ENCODE results near the gene NR0B2.

Gene NR0B2

DNA sequence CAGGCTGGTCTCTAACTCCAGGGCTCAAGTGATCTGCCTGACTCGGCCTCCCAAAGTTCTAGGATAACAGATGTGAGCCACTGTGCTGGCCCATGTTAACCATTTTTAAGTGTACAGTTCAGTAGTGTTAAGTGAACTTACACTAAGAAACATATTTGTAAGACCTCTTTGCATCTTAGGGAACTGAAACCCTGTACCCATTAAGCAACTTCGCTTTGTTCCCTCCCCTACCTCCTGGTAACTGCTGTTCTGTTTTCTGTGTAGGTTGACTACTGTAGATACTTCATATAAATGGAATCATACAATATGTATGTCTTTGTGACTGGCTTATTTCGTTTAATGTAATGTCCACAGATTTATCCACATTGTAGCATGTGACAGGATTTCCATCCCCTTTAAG lies 18.8 kb upstream of the NR0B2 start:
- peak in 1 of 2 donors; percentile 25 for DNase-seq

DNA sequence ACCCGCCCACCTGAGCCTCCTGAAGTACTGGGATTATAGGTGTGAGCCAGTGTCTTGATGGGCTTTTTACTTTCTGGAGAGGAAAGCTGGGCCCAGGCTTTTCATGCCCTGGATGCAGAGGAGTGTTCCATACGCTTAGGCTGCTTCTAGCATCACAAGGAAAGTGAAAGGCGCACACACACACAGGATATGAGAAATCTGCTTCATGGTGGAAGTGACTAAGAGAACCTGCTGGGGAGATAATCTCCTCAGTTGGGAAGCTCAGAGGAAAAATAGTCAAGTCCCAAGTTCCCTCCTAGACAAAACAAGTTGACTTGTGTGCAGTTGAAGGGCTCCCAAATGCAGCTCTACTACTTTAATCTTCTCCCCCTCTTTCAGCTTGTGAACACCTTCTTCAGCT lies 9.9 kb upstream of the NR0B2 start:
- DNase-seq, result no peak

DNA sequence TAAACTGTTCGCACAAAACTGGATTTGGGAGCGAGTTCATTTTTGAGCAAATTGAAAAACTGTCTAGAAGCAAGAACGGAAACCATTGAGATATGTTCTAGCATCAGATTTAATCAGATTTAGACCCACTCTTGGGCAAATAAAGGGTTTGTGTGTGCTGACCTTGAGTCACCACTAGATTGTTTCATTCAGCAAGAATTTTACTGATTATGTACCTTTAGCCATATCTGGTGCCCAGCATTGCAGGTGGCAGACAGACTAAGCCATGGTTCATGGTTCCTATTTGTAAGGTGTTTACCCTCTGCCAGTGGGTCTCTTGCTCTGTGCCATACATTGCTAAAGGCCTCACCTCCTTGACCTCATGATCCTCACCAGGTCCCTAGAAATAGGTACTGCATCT lies 9.1 kb upstream of the NR0B2 start:
- DNase-seq, result no peak

DNA sequence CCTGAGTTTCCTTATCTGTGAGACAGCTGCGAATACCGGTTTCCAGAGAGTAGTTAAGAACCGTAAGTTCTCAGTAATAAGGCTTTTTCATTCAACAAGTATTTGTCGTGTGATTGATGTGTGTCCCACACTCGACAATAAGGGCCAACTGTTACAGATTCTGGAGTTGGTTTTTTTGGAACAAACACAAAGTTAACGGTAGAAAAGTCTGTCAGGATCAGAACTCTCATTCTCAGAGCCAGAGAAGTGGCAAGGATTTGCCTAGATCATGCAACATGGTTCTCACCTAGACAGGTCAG lies 8.6 kb upstream of the NR0B2 start:
- peak in 1 of 2 donors; percentile 4 for DNase-seq

DNA sequence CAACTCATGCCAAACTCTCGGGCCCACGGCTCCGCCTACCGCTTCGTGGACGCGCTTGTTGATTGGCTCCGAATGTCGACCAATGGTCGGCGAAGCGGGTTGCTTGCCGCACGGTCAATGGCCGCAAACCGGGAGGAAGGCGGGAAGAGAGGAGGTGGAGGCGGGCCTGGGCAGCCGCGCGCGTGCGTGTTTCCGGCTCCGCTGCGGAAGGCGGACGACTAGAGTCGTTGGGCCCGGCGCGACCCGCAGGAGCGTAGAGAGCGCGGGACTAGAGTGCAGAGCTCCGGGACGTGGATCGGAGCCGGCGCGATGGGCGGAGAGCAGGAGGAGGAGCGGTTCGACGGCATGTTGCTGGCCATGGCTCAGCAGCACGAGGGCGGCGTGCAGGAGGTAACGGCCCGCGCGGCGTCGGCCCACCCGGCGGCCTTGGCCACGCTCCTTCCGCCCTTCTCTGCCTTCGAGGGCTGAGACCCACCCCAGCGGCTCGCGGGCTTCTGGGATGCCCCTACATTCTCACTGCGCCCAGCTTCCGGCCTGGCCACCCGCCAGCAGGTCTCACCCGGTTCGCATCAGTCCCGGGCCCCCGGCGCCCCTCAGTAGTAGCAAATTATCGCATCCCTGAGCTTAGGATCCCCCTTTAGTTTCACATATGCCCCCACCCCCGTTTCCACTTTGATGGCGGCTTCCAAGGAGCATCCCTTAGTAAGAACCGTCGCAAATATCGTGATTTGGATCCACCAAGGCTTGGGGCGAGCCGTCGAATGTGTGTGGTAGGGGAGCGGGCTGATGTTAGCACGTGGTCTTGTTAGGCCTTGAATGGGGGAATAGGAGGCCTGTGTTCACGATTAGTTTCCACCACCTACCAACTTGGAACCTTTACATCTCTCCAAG lies 8.0 kb upstream of the NR0B2 start, which contains the start of gene NUDC:
TSS of gene NUDC (plus strand) at position 204 of the 891 bp plus-strand sequence. CDS start at position 310, 106 bp downstream.
- peak; percentile 97 for DNase-seq

DNA sequence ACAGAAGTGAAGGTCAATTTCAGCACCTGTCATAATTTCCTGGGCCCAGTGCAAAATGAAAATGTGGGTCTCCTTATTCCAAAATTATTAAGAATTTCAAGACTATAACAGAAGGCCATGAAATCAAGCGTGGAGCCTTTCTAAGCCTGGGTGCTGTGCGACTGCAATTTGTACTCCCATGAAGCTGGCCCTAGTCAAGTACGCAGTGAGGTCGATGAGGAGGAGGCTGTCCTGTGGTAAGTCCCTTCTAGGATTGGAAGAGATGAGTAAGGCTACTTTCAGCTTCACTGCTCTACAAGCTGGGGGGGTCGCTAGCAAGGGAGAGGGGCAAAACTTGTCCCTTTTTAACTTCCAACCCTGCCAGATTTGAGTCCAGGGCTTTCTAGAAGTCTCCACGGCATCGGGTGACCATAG lies 7.4 kb upstream of the NR0B2 start:
- no peak for DNase-seq

DNA sequence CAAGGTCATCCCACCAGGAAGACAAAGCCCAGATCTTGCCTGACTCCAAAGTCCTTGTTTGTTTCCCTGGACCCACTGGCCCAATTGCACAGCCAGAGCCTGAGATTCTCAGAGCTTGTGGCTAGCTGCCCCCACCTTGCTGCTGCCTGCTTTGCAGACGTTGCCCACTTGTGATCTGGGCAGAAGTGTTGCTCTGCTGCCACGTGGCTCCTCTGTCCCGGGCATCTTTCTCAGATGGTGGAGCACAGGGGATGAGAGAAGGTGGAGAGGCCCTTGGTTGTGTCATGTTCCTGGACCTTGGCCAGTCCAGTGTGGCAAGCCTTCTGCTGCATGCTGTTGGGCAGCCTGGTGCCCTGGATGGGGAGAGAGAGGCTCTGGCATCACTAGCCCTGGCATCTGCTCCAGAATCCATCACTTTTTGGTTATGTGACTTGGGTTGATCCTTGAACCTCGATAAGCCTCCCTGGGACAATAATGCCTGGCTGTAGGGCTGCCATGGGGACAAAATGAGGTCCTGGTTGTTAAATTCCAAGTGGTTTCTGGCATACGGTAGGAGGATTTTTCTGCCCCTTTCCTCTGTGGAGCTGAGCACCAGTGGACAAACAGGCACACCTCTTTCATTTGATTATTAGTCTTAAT lies 1.5 kb upstream of the NR0B2 start:
- no peak for DNase-seq

DNA sequence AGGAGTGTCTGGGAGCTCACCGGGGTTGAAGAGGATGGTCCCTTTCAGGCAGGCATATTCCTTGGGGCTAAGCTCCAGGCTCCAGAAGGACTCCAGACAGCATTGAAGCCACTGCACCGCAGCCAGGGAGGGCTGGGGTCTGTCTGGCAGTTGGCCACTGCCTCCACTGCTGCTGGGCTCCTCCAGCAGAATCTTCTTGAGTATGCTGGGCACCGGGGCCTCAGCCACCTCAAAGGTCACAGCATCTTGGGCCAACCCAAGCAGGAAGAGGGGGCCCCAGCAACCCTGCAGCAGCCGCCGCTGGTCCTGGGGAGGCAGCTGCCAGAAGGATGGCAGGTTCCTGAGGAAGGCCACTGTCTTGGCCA lies 404 bp downstream of the NR0B2 start:
- DNase-seq, result no peak

DNA sequence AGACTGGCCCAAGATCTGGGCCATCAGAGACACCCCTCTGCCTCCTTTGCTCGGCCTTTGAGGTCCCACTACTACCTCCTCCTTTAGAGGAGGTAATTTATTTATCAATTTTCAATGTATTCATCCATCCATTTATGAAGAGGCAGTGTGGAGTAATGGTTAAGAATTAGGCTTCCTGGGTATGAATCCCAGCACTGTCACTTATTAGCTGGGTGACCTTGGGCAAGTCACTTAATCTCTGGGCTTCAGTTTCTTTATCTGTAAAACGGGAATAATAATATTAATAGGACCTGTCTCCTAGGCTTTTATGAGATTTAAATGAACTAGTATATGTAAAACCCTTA lies 1.7 kb downstream of the NR0B2 start:
- DNase-seq, result no peak

DNA sequence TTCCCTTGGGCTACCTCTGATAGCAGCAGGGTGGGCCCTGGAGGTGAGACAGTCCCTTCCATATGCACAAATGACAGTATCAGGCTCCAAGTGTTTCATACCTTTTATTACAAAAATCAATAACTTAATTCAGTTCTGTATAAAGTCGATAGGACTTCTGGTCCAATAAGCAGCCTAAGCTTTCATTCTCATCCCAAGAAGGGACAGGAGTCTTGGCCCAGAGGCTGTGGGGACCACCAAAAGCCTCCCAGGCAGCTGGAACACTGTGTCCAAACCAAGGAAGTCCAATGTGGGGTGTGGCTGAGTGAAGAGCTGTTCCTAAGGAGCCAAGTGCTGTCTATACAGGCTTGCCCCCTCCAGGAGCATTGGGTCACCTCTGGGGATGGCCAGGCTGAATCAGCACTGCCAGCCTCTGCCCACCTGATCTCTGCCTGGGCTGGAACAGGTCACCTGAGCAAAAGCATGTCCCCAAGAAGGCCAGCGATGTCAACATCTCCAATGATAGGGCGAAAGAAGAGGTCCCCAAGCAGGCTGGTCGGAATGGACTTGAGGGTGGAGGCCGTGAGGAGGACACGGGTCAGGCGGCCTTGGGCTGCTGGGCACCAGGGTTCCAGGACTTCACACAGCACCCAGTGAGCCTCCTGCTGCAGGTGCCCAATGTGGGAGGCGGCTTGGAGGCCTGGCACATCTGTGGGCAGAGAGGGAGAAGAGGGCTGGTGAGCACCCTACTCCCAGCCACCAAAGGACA lies 2.2 kb downstream of the NR0B2 start:
- DNase-seq, result no peak

DNA sequence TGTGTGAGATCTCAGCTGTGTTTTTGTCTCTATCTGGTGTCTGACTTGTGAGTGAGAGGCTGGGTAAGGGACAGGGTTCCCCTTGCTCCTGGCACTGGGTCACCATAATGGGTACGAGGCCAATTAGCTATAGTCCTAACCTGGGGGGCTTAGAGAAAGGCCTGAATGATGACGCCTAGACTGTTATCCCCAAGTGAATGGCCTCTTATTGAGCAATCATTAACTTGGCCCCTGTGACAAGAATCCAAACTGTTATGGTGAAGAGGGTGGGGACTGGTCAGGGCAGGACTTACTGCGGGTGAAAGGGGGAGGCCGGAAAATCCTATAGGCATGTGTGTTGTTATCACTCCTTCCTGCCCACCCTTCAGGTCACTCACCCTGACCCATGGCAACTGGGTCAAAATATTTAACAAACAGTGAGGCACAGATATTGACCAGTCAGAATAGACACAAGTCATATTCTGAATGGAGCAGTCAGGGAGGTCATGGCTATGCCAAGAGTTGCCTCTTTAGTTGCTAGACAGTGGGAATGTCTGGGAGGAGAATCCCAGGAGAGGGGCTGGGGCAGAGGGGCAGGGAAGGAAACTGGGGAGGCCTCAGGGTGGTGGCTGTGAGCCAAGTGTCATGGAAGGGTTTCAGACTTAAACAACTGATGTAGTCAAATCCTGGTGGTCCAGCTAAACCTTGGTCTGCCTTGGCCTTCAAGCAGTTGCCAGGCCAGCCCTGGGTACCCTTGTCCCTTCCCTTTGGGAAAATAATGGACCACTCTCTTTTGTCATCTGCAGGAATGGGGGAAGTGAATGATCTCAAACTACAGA lies 3.2 kb downstream of the NR0B2 start:
- DNase-seq, result no peak

DNA sequence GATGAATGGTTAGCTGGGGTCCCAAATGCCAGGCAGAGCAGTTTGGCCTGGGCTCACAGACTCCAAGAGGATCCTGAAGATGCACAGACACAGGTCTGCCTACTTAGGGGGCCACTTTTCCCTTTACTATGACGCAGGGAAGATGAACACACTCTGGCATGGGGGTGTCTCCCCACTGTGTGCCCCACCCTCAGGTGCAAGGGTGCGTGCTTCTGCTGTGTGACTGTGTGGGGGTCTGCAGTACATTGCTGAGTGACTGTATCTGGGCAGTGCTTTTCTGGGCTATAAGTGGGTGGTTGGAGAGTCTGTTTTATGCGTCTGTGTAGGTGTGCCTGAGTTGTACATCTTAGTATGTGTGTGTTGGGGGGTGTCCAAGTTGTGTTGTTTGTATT lies 3.8 kb downstream of the NR0B2 start:
- no peak for DNase-seq

DNA sequence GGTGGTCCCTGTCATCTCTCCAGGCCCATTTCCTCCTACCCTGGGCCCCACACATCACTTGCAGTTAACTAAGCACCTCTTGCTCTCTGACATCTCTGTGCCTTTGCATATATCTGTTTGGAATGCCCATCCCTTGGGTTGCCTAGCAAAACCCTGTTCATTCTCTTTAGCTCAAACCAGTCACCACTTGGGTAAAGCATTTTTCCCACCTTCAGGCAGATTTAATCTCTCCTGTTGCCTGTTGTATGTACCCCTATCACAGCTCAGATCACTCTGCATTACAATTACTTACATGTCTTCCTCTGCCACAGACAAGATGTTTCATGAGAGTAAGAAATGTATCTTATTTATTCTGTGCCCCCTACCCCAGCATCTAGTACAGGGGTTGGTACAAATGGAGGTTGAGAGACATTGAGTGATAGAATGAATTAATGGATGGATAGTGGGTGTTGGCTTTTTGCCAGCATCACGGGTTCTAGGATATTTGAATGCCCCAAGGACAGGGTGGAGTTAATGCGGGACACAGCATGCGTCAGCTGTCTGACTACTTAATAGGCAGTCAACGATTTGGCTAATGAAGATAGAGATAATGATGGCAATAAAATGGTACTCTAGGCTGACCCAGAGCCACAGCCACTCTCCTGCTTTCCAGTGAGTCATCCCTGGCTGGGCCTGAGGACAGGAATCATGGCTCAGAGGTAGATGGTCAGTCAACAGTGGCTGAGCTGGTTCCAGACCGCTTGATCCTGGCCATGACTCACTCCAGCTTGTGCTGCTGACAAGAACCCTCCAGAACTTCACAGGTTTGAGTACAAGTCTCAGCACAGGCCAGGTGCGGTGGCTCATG lies 6.5 kb downstream of the NR0B2 start:
- no peak for DNase-seq

DNA sequence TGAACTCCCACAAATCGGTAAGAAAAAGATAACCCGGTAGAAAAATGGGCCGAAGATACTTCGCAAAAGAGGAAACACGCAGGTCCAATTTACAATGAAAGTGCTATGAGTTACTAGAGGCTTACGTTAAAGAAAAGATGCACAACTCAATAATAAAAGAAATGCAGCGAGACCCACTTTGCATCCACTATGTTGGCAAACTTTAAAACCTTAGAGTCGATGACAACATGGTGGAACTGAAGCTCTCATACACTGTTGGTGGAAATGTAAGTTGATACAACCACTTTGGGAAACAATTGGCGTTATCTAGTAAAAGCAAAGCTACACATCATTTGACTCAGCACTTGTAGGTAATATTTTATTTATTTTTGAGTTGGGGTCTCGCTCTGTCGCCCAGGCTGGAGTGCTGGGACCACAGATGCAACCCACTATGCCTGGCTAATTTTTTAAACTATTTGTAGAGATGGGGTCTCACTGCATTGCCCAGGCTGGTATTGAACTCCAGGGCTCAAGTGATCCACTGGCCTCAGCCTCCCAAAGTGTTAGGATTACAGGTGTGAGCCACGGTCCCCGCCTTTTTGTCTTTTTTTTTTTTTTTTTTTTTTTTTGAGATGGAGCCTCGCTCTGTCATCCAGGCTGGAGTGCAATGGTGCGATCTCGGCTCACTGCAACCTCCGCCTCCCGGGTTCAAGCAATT lies 12.8 kb downstream of the NR0B2 start:
- DNase-seq, result no peak

DNA sequence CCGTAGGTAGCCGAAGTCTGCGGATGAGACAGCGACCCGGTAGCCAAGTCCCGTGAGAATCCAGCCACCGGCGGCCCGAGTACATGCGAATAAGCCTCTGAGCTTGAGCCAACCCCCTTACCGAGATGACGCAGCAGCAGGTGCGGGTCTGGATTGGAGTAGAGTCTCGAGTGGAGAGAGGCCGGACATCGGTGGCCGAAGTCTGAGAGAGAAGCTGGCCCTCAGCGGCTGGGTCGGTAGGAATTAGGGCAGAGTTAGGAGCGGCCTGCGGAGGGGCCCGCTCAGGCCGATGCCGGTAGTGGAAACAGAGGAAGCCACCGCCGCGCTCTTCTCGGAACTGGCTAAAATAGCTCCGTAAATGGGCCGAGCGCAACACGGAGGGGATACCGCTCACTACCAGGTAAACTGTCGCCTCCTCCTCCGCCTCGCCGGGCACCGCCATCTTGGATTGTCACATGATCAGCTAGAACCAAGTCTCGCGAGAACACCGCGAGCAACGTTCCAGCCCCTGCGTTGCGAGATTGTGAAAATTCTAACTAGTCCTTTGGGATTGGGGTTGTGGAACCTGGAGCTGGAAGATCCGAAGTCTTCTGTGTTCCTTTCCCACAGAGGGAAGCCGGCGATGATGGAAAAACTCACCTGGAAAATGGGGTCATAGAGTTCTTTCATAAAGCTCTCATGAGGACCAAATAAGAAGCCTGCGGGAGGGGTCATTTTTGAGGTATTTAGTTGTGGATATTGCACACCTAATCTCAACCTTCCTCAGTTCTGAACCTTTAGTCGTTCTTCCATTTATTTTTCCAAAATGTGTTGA lies 13.6 kb downstream of the NR0B2 start, which contains the start of gene GPATCH3:
TSS of gene GPATCH3 (minus strand) at position 467 of the 814 bp plus-strand sequence. CDS start at position 442, 25 bp downstream.
- peak; percentile 90 to 91 for DNase-seq

DNA sequence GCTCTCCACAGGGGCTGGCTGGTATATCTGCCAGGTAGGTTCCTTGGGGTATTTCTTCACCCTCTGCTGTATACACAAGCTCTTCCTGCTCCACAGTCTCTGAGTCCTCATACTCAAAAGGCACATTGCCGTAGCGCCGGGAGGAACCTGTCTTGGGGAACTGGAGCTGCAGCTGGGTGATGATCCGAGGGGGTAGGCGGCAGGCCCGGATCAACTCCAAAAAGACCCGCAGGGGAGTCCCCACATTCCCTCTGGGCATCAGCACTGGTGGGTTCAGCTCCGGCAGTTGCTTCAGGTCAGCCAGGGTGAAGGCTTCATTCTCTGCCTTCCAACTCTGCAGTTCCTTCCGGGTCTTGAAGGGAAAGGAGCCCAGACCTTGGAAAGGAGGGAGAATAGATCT lies 16.4 kb downstream of the NR0B2 start:
- no peak for DNase-seq

DNA sequence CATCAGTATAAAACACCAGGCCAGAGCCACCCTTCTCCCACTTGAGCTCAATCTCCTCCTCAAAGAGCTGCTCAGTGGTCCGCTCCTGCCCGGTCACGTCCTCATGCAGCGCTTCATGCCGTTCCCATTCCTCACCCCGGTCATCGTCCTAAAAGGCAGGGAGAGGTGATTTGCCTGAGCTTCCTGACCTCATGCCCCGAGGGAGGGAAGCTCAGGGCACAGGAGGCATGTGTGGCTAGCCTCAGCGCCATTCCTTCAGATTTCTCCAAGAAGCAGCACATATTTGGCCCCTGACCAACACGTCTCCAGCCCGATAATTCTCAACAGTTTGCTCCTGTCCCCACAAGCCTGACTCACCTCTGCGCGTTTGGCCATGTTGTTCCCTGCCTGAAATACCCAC lies 19.5 kb downstream of the NR0B2 start:
- DNase-seq, result no peak

DNA sequence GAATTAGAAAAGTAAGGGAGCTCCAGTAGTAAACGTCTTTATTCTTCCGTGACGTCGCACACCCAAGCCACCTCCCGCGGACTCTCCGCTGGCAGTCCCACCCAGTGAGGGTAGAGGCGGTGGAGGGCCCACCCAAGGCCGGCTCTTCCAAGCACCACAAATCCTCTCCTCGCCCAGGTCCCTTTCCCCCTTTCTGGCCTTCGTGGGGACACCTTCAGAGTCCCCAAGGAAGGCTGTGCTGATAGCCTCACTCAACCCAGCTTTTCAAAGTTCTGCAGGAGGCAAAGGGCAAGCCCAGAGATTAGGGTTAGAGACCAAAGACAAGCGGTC lies 23.3 kb downstream of the NR0B2 start:
- DNase-seq, result no peak

DNA sequence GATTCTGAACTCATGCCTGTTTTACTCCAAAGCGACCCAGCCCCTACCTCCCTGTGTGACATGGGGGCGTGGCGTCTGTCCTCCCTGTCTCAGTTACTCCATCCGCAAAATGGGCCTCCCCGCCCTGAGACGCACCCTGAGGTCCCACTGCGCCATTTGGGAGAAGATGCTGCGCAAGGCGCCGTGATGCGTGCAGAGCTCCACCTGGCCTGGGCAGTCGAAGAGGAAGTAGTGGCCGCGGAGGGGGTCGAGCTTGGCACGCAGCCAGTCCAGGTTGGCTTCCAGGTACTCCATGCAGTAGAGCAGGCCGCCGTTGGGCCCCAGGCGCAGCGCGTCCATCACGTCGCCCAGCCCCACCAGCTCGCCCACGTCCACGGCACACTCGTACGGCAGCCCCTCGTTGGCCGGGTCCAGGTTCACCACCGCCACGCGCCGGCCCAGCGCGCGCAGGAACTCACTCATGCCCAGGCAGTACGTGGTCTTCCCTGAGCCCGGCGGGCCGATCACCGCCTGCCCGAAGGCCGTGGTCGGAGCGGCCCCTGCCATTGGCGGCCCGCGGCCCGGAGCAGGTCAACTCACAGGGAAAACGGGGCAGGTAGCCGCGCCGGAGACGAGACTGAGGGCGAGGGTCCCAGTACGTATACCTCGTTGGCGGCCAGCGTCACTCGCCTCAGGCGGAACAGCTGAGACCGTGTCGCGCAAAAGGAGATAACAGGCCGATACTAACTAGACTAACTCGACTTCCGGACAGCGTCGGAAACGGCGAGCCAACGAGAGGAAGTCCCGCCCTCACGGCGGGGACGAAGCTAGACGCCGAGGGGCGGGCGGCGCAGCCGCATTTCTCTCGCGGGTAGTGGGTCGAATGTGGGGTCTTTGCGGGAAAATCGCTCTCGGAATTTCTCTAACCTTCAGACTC lies 24.0 kb downstream of the NR0B2 start, which contains the start of gene GPN2:
TSS of gene GPN2 (minus strand) at position 733 of the 916 bp plus-strand sequence. CDS start at position 546, 187 bp downstream.
- peak; percentile 81 for DNase-seq

Data from CD4-positive, alpha-beta T cell treated with Interleukin-4 for 1 hour (primary cell).